BE2C (cell line): ENCODE measurements around the gene CXCL6.

ENCODE experiments used
- DNase-seq: peaks from one replicate; pipeline ENCODE4 v3.0.0-alpha.2; 2020
- H3K27me3 ChIP-seq: fragments of 250-450 bp; sonication (Bioruptor Pico); 2 replicates; pipeline ENCODE4 v1.5.1; 2020; ENCODE audit warnings: mild to moderate bottlenecking
- H3K36me3 ChIP-seq: fragments of 250-450 bp; sonication (Bioruptor Pico); 2 replicates; pipeline ENCODE4 v1.5.1; 2020; ENCODE audit warnings: mild to moderate bottlenecking
- H3K4me1 ChIP-seq: fragments of 250-450 bp; sonication (Bioruptor Pico); 2 replicates; pipeline ENCODE4 v1.5.1; 2020
- H3K4me3 ChIP-seq: 2 replicates; pipeline ENCODE4 v1.5.1; 2011; ENCODE audit warnings: low read depth, low read length
- H3K9me3 ChIP-seq: fragments of 250-450 bp; sonication (Bioruptor Pico); 2 replicates; pipeline ENCODE4 v1.5.1; 2020
- TF ChIP-seq, protein P1 (sequence below): IDR thresholded peaks from 2 replicates; pipeline ENCODE4 v1.5.1; 2012; ENCODE audit warnings: mild to moderate bottlenecking, low read depth, low read length

CXCL6 gene

DNA sequence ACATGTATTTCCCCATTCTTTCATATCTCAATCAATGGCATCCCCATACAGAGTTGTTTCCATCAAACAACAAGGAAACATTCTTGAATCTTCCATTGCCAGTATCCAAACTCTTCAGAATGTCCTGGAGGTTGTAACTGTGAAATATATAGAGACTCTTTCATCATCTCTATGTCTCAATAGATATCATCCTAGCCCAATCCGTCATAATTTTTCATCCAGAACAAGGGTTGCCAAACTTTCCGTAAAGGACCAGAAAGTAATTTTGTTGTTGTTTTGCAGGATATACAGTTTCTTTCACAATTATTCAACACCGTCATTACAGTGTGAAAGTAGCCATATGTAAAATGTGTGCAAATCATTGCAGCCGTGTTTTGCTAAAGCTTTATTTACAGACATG lies 15.2 kb upstream of the CXCL6 start:
- Histone ChIP-seq H3K9me3 (no peaks in the 10 kb centered on the region), H3K4me3 (no peak overlapping the region), H3K36me3 (no peaks in the 10 kb centered on the region), H3K27me3 (no peaks in the 10 kb centered on the region), H3K4me1 (no peaks in the 10 kb centered on the region)
- TF ChIP-seq, protein P1, sequence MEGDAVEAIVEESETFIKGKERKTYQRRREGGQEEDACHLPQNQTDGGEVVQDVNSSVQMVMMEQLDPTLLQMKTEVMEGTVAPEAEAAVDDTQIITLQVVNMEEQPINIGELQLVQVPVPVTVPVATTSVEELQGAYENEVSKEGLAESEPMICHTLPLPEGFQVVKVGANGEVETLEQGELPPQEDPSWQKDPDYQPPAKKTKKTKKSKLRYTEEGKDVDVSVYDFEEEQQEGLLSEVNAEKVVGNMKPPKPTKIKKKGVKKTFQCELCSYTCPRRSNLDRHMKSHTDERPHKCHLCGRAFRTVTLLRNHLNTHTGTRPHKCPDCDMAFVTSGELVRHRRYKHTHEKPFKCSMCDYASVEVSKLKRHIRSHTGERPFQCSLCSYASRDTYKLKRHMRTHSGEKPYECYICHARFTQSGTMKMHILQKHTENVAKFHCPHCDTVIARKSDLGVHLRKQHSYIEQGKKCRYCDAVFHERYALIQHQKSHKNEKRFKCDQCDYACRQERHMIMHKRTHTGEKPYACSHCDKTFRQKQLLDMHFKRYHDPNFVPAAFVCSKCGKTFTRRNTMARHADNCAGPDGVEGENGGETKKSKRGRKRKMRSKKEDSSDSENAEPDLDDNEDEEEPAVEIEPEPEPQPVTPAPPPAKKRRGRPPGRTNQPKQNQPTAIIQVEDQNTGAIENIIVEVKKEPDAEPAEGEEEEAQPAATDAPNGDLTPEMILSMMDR, result no peak
- DNase-seq, result no peak

DNA sequence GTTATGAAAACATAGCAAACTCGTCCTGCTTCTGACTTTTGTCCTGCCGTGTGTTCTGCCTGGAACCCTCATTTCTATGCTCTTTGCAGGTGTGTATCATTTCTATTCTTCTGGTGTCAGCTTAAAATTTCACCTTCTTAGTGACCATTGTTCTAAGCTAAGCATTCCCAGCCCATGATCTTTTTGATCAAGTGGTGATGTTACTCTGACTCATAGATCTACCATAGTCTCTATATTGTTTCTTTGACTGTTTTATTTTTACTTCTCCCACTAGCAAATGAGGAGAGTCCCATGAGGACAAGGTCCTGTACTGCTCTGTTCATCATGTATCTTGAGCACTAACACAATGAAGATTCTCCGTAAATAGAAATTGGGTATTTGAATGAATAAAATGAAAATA lies 14.1 kb upstream of the CXCL6 start:
- TF ChIP-seq, protein P1, result no peak
- no peaks in the 10 kb centered on the region for H3K27me3 ChIP-seq
- DNase-seq, result no peak
- no peaks in the 10 kb centered on the region for H3K9me3 ChIP-seq
- H3K4me1 ChIP-seq, result no peaks in the 10 kb centered on the region
- H3K36me3 ChIP-seq, result no peaks in the 10 kb centered on the region
- H3K4me3 ChIP-seq, result no peak overlapping the region

DNA sequence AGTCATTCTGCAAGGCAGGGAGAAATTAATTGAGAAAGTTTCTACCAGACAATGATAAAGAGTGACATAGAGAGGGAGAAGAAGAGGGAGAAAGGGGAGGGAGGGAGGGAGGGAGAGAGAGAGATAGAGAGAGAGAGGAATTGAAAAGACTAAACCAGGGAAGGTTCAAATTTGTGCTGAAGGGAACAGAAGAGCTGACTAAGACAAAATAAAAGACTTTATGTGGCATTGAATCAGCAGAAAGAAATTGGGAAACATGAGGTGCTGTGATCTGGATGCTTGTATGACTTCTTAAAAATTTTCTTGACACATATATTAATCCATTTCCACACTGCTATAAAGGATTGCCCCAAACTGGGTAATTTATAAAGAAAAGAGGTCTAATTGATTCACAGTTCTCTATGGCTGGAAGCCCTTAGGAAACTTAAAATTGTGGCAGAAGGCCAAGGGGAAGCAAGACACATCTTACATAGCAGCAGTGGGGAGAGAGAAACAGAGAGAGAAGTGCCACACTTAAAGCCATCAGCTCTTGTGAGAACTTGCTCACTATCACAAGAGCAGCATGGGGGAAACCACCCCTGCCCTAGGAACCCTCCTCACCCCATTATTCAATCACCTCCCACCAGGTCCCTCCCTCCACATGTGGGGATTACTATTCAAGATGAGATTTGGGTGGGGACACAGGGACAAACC lies 13.5 kb upstream of the CXCL6 start:
- Histone ChIP-seq H3K27me3 (no peaks in the 10 kb centered on the region), H3K4me3 (no peak overlapping the region), H3K36me3 (no peaks in the 10 kb centered on the region), H3K9me3 (no peaks in the 10 kb centered on the region), H3K4me1 (no peaks in the 10 kb centered on the region)
- no peak for DNase-seq
- TF ChIP-seq, protein P1, result no peak

DNA sequence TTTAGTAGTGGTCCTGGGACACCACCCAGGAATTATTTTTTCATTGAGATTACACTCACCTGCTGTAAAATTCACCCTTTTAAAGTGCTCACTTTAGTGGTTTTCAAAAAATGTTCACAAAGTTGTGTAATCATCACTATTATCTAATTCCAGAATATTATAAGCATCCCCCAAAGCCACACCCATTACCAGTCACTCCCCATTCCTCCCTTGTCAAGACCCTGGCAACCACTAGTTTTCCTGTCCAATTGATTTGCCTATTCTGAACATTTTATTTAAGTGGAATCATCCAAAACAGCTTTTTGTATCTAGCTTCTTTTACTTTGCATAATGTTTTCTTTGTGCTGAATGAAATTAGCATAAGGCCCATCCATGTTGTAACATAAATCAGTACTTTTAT lies 12.7 kb upstream of the CXCL6 start:
- TF ChIP-seq, protein P1, result no peak
- no peaks in the 10 kb centered on the region for H3K27me3 ChIP-seq
- no peaks in the 10 kb centered on the region for H3K36me3 ChIP-seq
- H3K4me3 ChIP-seq, result no peak overlapping the region
- H3K4me1 ChIP-seq, result no peaks in the 10 kb centered on the region
- no peak for DNase-seq
- no peaks in the 10 kb centered on the region for H3K9me3 ChIP-seq

DNA sequence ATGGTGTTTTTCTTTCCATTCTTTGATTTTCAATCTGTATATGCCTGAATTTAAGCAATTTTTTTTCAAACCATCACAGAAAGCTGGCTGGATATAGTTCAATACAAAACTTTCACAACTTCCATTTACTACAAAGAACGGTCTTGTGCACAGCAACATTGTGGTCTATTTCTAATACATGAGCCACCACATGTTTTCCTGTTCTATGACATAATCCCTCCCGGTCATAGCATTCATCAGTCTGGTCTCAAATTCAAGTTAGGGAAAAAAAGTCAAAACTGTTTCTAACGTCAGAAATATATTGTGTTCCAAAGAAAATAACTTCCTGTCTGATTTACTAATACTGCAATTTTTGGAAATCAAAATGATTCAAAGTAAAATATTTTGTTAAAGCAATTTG lies 7.5 kb upstream of the CXCL6 start:
- Histone ChIP-seq H3K27me3 (no peaks in the 10 kb centered on the region), H3K4me1 (no peaks in the 10 kb centered on the region), H3K4me3 (no peak overlapping the region), H3K36me3 (no peaks in the 10 kb centered on the region), H3K9me3 (no peaks in the 10 kb centered on the region; the same call in 1 of the 2 replicates)
- TF ChIP-seq, protein P1, result no peak
- DNase-seq, result no peak

DNA sequence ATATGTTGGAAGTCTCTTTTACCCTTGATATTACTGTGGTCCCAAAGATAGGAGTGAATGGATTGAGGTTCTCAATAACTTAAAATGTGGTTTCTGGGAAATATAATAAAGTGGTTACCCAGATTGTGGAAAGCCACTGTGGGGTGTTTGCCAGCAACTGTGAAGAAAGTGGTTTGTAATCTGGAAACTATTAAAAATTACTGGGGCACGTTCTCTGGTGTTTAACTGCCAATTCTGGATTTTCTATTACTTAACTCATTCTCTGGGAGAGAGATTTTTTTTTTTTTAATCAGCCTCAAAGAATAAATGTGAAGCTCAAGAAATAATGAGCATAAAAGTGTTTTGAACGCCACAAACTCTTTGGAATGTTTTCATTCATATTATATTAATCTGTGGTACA lies 4.9 kb upstream of the CXCL6 start:
- no peaks in the 10 kb centered on the region for H3K36me3 ChIP-seq

More for the DNA sequence above, 4.9 kb upstream of the CXCL6 start:
- Histone ChIP-seq H3K4me1 (no peaks in the 10 kb centered on the region), H3K9me3 (no peaks in the 10 kb centered on the region; the same call in 1 of the 2 replicates), H3K4me3 (no peak overlapping the region), H3K27me3 (no peaks in the 10 kb centered on the region)
- DNase-seq, result no peak
- TF ChIP-seq, protein P1, result no peak
